G401 (cell line): ENCODE results near the gene FAM120B. TPM values are rescaled to one million over a fixed set of nuclear protein-coding genes. Genes with fewer than 3 reads are reported as not detected.

Source experiments
- DNase-seq: peaks from one replicate; pipeline ENCODE4 v3.0.0-alpha.2; 2015; ENCODE audit warnings: low spot score
- in situ Hi-C: cut with HindIII; loops from 2 replicates; pipeline ENCODE4 v1.10.0; 2016; ENCODE audit warnings: low sequenced_read_pairs, mixed read lengths
- total RNA-seq: library from RNA; depleted of rRNA; stranded (reverse); fragments of >200 nt; shearing (Covaris generic); gene quantifications from 2 replicates; pipeline ENCODE4 v1.2.3, GENCODE V29; 2014

FAM120B gene
- total RNA-seq, 1 experiment from 2014 or later, result 9.4 TPM

- in situ Hi-C loops, result no loop called here
- no peak for DNase-seq
Measured at GRCh38 chr6:170270984-170271593, 35.5 kb upstream of the FAM120B start.

GRCh38 chr6:170271771-170272314 lies 34.7 kb upstream of the FAM120B start:
- in situ Hi-C loops, result no loop called here
- no peak for DNase-seq

GRCh38 chr6:170272341-170273065 lies 34.1 kb upstream of the FAM120B start:
- no peak for DNase-seq
- in situ Hi-C loops, result no loop called here

- in situ Hi-C loops, result no loop called here
- DNase-seq, result no peak
Measured at GRCh38 chr6:170273191-170273590, 33.4 kb upstream of the FAM120B start.

DNA sequence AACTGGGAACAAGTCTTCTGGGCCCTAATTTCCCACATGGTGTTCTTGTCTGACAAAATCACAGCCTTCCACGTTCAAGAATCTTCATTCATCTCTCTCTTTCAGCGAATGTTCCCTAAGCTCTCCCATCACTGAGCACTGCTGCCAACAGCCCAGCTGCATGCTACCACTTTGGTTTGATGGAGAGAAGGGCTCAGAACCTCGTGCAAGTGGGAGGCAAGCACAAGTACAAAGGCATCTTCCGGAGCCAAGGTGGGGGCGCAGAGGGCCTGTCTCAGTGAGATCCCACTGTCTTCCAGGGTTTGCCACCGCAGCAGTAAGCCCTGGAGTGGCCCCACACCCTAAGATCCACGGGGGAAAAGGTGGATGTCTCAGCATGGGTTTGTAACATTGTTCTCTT lies 32.9 kb upstream of the FAM120B start:
- in situ Hi-C loops, result no loop called here

GRCh38 chr6:170274713-170275560 lies 31.6 kb upstream of the FAM120B start:
- in situ Hi-C loops, result no loop called here

More for the DNA sequence above, 32.9 kb upstream of the FAM120B start:
- no peak for DNase-seq

DNA sequence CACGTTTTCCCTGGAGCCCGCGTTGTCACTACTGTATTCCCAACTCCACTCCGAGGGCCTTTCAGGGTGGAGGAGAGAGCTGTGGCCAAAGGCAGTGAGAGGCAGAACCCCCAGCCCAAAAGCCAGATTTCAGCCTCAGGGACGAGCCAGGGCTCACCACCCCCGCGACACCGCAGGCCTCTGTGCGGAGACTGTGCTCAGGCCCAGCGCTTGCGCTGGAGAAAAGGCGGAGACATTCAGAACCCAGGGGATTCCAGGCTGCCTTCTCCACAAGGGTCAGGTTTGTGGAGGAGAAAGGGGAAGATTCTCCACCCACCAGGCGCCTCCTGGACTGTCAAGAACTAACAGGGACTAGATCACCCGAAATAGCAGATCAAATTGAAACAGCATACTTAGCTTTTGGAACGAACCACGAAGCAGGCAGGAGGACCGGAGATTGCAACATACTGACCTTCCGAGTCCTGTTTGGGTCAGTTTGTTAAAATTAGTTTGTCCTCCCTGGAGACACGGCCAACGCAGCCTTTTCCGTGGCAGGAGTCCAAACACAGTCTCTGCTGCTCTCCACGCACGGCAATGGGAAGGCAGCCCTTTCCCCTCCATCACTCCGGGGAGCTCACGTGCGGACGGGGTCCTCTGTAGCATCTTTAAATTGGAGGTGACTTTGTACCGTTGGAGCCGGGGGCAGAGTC lies 30.0 kb upstream of the FAM120B start:
- in situ Hi-C loops, result no loop called here
- no peak for DNase-seq

More at GRCh38 chr6:170274713-170275560, 31.6 kb upstream of the FAM120B start:
- no peak for DNase-seq

DNA sequence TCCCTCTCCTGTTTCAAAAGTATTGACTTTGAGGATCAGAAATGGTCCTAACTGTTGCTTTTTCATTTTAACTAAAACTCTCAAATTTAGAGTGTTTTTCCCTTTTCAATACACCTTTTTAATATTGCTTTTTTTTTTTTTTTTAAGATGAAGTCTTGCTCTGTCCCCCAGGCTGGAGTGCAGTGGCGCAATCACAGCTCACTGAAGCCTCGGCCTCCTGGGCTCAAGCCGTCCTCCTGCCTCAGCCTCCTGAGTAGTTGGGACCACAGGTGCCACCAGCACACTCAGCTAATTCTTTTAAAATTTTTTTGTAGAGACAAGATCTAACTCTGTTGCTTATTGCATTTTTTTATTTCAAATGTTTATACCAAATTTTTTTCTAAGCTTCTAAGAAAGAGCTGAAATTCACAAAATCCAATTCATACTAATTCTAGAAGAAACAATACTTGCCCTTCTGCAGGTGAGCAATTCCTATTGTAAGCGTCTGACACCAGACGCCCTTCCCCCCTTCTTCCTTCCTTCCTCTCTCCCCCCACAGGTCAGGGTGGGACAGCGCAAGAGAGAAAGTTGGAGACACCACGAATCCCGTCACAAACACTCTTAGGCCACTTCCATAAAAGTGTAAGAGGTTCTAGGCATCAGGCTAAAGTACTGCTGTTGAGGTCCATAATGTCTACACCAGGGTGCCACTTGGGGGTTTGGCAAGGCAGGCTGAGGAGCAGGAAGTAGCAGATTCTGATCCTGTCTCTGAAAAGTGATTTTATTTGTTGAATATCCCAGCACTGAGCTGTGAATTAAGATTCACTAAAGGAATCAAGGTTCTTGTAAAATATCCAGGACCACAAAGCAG lies 28.4 kb upstream of the FAM120B start:
- in situ Hi-C loops, result no loop called here
- DNase-seq, result no peak

GRCh38 chr6:170278743-170279094 lies 27.8 kb upstream of the FAM120B start:
- in situ Hi-C loops, result no loop called here
- DNase-seq, result no peak

DNA sequence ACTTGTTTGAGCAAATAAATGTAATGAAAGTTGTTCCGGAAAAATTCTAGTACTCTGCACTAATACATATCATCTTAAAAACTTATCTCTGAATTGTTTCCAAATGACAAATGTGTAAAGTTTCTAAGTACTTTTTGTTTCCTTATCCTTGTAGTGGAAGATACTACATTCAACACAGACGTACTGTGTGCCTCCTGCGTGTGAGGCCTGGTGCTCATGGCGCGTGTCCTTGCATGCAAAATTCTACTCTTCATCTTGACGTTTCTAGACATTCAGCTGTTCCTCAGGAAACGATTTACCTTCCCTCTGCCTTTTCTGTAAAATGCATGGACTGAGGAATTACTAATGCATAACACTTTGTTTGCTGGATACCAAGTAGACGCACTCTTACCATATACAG lies 27.1 kb upstream of the FAM120B start:
- in situ Hi-C loops, result no loop called here
- no peak for DNase-seq

- DNase-seq, result peak; percentile 32
- in situ Hi-C loops, result no loop called here
Measured at GRCh38 chr6:170279977-170280688, 26.4 kb upstream of the FAM120B start.

- DNase-seq, result no peak
- in situ Hi-C loops, result no loop called here
Measured at GRCh38 chr6:170280689-170281045, 25.9 kb upstream of the FAM120B start.

DNA sequence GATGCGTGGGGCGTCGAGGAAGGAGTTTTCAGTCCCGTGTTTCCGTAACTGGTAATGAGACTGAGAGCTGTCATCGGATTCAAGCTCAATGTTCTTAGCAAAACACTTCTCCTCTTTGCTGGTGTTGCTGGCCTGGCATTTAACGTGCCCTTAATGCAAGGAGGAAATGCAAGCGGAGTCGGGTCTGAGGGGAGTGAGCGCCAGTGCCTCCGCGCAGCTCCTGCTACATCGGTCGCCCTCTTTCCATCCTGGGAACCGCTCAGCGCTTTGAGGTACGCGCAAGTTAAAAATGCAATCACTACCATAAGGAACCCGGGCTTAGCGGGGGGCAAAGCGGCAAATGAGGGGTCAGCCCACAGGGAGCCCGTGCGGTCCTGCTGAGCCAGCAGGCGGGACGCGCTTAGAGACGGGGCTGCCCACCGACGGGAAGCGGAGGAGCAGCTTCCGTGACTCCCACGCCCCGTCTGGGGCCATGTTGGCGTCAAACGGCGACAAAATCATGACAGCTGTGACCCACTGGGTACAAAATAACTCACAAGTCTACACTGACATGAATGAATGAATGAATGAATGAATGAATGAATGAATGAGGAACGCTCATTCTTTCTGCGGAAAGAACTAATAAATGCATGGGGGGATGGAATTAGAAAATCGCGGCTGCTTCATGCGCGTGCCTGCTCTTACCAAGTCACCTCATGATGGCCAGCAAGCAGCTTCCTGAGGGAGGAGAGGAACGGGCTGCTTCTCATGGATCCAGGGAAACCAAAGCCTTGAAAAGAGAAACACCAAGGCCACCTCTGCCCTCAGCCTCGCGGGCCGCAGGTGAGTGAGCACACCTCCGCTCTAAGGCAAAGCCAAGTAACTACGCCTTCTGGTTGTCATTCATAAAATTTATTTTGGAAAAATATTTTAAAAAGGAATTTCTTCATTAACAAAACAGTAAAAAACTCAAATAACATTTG lies 24.9 kb upstream of the FAM120B start:
- in situ Hi-C loops, result no loop called here
- no peak for DNase-seq

DNA sequence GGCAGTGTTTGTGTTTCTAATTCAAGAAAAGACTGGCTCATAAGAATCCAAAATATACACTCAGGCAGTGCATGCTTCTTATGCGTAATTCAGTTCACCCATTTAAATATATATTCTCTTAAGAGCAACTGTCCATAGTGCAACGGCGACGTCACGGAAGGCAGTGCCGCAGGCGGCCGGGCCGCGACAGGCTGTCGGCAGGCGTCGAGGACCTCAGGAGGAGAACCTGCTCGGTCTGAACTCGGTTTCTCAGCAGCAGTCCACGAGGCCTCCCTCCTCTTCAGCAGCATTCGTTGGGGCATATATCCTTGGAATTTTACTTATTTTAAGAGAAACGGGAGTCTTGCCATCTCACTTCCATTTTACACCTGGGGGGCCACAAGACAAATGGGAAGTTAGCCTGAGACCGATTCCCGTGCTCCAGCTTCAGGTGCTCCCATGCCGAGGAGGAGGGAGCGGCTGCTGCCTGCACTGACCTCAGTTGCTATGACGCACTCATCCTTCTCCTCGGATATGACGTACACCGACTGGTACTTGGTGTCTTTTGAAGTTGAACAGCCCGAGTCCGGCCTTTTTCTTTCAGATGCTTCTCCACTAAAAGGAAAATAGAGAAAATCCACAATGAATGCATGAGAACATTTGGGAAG lies 23.9 kb upstream of the FAM120B start:
- in situ Hi-C loops, result no loop called here
- no peak for DNase-seq

GRCh38 chr6:170283212-170284081 lies 23.1 kb upstream of the FAM120B start:
- no peak for DNase-seq
- in situ Hi-C loops, result no loop called here
